Left lobe of liver (tissue), 2 donors: ENCODE results near the gene TMEM200B. TPM values are rescaled to one million over a fixed set of nuclear protein-coding genes. Genes with fewer than 3 reads are reported as not detected.
"Not testable (repeated sequence)": the region's sequence is repeated elsewhere in the genome, so short reads cannot be mapped to it uniquely, and the experiment has no call there.

Source experiments
- ATAC-seq: fragments of 200-7000 bp; cut with Tn5 transposase; one replicate; pipeline ENCODE4 v1.9.1; 2020; ENCODE audit warnings: mild to moderate bottlenecking, moderate library complexity
- DNase-seq: peaks from one replicate; pipeline ENCODE4 v3.0.0-alpha.2; 2020; ENCODE audit warnings: low spot score
- total RNA-seq: library from RNA; stranded (reverse); gene quantifications from one replicate; pipeline ENCODE4 v1.2.1, GENCODE V29; 2021
- donor health status: DM: no; HTN: no; CAD: no; lungs with moderate emphysema.
- donor health status: DM: no; HTN: yes; CAD: no.

Gene TMEM200B
- total RNA-seq, result 2.0 TPM

DNA sequence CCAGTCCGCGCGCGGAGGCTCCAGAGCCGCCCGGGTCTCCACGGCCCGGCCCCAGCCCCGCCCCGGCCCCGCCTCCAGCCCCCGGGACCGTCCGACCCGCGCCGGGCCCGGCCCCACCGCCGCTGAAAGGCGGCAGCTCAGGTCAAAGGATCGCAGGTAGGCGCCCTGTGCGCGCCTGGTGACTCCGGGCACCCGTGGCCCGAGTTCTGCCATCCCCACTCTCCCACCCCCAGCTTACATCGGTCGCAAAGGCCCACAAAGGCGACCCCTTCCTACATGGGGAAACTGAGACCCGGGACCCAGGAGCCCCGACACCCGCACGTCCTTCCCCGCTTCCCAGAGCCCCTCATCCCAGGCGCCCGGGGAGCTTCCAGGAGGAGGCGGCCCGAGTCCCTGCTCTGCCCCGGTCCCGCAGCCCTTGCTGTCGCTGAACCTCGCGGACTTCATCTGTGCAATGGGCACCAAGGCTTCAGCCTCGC, at the start of gene TMEM200B:
Gene TMEM200B (minus strand): TSS at position 17 of the 479 bp plus-strand sequence. CDS start 2,075 bp downstream, outside the sequence.
- ATAC-seq (peak; percentile 62), DNase-seq (no peak)

DNA sequence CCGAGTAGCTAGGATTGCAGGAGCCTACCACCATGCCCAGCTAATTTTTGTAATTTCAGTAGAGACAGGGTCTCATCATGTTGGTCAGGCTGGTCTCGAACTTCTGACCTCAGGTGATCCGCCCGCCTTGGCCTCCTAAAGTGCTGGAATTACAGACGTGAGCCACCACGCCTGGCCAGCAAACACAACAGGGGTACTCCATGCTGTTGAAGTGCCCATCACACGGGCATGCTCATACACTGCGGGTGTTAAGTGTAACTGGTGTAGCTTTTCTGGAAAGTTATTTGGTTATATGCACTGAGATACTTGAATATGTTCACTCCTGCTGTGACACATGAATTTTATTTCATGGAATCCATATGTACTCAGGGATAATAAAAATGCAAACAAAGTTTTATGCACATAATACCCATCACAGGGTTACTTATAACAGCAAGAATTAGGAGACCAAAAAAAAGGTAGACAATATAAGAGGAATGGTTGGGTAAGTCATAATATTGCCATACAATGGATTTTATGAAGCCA, 48.8 kb upstream of the TMEM200B start:
- ATAC-seq (no peak), DNase-seq (no peak)

DNA sequence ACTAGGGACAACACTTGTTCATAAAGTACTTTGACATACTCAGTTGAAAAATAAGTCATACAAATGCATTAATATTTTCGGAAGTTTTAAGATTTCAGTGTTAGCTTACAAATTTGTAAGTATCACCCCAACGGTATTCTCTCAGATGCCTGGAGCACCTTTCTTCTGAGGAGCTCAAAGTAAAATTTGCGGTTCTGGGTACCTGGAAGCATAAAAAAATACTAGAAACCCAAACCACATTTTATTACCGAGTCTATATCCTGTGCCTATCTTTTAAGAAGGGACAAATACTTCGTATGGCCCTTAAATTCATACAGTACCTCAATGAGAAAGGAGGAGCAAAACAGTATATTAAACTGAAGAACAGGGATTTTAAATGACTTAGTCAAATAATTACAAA, 47.8 kb upstream of the TMEM200B start:
- DNase-seq (no peak), ATAC-seq (no peak)

DNA sequence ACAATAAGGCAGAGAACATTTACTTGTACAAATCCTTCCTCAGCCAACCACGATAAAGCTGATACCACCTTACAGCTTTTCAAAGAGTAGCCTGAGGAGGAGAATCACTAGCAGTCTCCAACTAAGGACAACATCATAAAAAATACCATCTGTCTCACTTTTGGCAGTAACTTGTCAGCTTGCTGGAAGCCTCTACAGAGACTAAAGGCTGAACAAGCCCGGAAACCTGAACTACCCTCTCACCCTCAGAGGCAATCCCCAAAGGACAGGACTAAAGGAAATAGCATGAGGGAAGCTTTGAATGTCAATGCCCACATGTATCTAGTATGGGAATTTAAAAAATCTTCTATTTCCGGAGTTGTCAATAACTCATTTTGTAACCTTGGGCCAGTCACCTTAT, 47.4 kb upstream of the TMEM200B start:
- ATAC-seq (no peak), DNase-seq (no peak)

DNA sequence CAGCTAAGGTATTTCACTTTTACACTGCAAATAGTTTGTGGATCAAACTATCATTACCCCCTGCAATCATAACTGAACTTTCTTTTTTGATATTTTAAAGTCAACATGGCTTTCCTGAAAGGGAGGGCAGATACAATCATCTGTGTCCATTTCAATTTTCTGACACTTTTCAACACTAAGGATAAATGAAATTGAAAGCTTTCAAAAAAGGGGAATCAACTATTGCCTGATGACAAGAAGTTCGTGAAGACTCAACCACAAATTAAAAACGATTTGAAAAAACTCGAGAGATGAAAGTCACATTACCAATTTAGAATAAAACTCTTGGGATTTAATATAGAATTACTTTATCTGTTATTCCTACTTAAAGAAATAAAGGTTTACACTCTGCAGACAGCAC, 46.3 kb upstream of the TMEM200B start:
- ATAC-seq (no peak), DNase-seq (no peak)

DNA sequence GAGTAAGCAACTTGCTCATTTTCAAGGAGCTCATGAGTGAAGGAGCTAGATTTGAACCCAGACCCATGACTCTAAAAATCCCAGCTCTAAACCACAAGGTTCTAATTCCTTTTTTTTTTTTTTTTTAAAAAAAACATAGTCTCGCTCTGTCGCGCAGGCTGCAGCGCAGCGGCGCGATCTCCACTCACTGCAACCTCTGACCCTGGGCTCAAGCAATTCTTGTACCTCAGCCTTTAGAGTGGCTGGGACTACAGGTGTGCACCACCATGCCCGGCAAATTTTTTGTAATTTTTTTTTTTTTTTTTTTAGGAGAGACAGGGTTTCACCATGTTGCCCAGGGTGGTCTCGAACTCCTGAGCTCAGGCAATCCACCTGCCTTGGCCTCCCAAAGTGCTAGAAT, 44.2 kb upstream of the TMEM200B start:
- DNase-seq (no peak), ATAC-seq (no peak)

DNA sequence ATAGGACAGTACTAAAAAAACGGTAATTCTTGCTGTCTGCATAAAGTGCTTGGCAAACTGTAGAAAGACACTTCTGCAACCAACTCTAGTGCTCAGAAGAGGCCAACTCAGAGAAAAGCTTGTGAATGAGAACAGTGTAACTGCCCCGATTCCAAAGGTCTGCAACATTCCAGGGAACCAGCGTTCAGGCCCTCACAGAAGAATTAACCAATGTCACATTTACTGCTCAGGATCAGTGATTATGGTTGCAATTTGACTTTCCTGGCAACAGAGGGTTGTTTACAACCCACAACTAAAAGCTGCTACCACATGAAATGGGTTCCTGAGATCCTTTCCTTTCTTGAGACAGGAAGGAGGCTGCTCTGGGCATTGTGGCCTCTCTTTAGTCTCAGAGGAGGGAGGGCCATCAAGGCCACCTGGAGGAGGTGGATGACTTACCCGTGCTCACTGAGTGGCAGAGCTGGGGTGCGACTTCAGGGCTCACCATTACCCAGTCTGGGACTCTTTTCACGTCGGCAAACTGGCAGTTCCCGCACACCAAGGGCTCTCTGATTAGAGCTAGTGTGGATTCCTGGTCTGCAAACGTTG, 42.7 kb upstream of the TMEM200B start:
- DNase-seq (no peak), ATAC-seq (peak; percentile 89)

DNA sequence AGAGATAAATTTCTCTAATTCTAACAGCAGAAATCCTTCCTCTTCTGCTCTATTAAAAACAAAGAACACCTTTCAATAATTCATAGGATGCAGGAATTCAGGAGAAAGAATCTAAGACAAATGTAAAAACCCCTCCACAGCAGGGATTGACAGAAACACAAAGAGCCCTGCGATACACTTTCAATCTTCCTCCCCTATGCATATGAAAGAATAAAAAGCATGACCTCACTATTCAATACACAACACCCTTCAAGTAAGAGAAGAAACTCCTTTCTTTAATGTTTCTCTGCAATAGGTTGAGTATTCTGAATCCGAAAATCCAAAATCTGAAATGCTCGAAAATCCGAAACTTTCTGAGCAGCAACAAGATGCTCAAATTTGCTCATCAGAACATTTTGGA, 40.9 kb upstream of the TMEM200B start:
- no peak for DNase-seq
- no peak for ATAC-seq

DNA sequence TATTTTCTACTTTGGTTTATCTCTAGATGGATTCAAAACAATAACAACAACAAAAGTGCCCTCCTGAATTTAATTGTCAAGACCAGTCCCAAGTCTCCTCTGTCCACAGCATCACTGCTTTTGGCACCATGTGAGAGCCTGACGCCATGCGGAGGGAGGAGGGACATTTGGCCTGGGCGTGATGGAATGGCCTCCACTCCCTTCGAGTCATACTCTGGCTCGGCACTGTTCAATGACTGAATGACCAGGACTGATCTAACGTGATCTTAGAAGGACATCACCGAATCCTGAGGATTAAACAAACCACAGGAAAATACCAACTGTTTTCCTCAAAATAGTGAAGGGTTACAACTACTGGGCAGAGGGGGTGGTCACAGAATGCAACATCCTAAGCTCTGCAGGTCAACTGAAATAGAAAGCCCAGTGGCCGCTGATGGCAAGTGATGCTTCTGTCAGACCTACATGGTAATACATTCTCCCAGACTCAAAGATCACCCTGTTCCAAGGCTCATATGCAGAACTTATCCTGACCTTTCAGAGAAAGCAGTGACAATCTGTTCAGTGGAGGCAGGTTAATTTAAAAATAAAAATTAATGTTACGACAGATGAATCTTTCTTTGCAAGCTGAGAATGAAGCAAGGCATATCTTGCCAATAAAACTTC, 38.9 kb upstream of the TMEM200B start:
- no peak for ATAC-seq
- DNase-seq, result no peak

DNA sequence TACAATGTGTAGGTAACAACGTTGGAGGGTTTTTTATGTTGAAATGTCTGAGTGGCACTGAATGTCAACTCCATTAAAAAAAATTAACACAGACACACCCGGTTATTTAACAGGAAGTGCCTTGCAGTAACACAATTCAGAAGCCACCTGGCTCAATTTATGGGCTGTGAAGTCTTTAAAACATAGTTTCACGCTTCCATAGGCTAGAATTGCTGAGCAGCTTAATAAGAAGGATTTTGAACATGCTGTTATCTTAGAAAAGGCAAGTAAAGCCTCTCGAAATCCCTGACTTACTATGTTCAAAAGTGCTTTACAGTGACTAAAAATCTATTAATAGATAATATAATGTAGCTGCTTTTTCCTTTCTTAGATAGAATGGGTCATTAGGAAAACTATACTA, 38.3 kb upstream of the TMEM200B start:
- ATAC-seq (no peak), DNase-seq (no peak)

DNA sequence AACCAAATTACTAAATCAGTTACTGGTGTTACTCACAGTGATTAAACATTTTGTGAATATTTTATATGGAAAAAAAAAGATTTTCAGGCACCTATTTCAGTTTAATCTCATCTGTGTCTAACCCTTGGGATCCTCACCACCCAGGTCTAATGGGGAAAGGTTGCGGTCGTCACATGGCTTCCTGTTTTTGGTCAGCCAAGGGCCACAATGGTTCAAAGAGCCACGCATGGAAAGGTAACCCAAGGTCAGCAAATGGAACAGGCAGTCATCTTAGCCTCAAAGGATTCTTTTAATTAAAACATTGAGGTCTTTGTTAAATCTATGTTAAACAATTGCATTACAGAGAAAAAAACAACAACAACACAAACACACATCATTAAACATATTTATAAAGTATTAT, 36.1 kb upstream of the TMEM200B start:
- DNase-seq (no peak), ATAC-seq (peak; percentile 66)

DNA sequence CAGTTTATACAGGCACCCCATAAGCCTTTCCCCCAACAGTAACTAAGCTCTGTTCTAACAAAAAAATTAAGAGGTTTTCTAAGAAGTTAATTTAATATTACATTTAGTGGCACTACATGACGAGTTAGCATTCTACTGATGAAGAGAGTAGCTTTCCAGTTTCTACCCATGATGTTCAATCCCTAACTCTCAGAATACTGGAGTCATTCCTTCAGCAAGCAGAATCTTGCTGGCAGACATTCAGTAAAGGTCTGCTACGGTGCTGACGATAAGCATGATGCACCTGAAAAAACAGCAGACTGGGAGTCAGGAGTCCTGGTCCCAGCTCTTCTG, 33.5 kb upstream of the TMEM200B start:
- no peak for ATAC-seq
- no peak for DNase-seq

DNA sequence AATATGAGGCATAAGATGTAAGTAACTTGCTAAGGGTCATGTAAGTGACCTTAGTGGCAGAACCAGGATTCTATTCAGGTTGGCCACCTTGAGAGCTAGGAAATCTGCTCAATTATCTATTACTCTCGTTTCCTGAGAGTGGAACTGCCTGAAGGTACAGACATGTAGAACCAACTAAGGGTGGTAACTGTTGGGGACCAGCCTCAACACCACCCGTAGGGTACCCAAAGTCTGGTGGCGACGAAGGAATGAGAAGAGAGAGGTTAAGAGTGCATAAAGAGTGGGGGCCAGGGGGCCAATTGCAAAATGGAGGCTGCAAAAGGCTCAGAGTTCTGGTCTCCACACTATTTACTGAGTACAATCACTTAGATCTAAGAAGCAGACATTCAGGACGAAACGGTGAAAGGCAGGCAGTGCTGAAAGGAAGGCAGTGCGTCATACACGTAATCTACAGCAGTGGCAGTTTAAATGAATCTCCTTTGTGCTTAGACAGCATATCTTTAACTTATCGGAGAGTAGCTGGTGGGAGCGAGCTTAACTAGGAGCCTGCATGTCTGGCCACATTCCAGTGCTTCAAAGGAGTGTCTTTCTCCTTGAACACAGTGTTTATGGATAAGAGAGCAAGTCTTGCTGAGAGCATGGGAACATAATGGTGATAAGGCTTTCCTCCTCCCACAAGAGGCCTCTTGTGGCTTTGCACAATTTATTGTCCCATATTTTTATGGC, 33.0 kb upstream of the TMEM200B start:
- peak; percentile 41 for ATAC-seq
- DNase-seq, result no peak

DNA sequence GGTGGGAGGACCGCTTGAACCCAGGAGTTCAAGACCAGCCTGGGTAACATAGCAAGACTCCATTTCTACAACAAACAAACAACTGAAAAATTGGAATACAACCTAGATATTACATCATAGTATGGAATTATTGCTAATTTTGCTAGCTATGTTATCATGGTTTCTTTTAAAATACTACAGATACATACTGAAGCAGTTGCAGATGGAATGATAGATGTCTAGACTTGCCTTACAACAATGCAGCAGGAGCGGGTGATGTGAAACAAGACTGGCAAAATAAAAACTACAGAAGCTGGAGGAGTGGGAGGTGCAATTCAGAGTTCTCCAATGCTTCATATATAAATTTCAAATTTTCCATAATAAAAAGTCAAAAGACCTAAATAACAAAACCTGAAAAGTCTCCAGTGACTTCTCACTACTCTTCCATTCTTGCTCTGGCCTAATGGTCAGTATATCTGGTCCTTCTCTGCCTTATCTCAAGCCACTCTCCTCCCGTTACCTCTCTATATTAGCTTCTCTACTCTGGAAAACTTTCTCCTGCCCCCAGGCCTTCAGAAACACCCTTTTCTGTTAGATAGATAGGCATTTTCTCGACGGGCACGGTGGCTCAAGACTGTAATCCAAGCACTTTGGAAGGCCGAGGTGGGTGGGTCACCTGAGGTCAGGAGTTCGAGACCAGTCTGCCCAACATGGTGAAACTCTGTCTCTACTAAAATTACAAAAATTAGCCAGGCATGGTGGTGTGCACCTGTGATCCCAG, 28.5 kb upstream of the TMEM200B start:
- ATAC-seq (no peak), DNase-seq (no peak)

DNA sequence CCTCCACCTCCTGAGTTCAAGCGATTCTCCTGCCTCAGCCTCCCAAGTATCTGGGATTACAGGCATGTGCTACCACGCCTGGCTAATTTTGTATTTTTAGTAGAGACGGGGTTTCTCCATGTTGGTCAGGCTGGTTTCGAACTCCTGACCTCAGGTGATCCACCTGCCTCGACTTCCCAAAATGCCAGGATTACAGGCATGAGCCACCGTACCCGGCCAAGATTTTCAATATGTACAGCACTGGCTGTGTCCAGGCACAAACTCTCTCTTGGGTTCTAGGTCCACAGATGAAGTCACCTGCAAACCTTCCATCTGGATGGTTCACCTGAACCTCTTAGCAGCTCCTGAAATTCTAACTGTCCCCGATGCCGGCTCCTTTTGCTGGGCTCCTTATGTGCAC, 26.6 kb upstream of the TMEM200B start:
- DNase-seq, ATAC-seq: not testable (repeated sequence)

DNA sequence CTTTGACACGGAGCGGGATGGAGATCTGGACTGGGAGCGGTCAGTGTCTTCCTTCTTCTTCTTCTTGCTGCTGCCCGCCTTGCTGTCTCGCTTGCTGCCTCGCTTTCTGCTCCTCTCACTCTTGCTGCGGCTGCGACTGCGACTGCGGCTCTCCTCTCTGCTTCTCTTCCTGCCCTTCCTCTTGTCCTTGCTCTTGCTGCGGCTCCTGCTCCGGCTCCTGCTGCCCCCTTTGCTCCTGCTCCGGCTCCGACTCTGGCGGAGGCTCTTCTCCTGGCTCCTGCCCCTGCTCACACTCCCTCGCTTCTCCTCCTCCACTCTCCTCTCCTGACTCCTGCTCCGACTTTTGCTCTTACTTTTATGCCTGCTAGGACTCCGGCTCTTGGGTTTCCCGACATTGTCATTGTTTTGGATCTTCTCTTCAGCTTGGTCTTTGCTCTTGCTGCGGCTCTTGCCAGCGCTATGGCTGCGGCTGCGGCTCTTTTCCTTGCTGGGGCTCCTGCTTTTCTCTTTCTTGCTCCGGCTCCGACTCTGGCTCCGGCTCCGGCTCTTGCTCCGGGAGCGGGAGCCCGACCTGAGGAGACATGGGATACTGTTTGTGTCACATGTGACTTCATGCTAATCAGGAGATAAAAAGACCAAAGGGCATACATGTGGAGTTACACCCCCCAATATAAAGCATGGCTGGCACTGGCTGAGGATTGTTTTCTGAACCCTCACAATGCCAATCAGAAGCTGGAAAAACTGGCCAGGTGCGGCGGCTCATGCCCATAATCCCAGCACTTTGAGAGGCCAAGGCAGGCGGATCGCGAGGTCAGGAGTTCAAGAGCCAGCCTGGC, 25.2 kb upstream of the TMEM200B start:
- peak; percentile 79 for DNase-seq

DNA sequence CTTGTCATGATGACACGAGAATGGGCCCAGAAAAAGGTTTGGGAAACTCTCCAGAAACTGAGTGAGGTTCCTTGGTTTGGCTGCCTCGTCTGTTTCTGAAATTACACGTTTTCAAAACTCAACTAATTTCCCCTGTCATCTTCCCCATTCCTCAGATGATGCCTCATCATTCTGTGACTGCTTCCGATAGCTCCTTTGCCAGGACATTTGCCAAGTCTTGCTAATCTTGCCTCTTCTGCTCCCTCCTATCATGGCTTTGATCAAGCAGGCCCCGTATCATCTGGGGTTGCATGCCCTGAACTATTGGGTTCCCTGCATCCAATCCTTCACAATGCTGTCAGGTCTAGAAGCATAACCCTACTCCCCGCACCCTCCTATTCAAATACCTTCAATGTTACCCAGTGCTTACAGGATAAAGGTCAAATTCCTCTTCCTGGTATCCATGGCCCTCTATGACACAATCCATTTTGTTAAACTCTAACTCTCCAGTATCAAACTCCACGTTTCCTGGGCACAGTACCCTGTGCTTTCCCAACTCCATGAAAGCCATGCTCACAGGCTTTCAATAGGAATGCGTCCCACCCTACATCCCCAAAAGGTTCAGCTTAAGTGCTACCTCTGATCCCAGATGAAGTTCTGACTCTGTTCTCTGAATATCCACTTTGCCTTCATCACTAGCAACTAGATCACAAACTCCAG, 22.2 kb upstream of the TMEM200B start:
- ATAC-seq (peak; percentile 76), DNase-seq (peak; percentile 75)

More for the DNA sequence above, 25.2 kb upstream of the TMEM200B start:
- ATAC-seq, result peak; percentile 69

DNA sequence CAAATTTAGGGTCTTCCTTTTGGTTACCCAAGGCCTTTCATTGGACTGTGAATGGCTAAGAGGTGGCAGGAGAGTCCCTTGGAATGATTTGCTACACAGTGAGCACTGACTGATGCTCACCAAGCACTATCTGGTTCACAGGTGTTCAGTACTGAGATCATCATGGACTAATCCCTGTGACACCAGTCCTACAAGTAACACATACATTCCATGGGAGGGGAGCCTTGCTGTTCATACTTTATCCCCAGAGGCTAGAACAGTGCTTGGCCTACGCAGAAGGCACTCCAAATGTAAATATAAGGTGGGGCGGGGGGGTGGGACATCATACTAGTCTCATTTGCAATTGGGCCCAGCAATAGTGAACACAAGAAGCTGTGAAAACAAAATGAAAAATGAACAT, 20.5 kb upstream of the TMEM200B start:
- DNase-seq, result peak; percentile 3

DNA sequence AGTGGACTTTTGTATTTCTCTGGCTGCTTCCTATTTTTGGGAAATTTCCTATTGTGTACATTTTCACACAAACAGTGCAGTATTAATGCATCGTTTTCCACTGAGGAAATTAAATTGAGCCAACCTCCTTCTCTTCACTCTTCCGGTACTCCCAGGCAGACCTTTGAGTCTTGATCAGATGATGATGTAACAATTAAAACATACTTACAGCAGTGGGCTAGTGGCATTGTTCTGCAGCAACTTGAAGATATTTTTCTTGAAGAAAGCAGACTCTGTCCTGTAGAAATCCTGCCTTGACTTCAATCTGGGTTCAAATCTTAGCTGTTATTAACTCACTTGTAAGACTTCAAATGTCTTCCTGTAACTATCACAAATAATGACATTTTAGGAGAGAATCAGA, 19.0 kb upstream of the TMEM200B start:
- ATAC-seq (no peak), DNase-seq (no peak)

More for the DNA sequence above, 20.5 kb upstream of the TMEM200B start:
- ATAC-seq, result no peak
